Endothelial cell of umbilical vein (primary cell): Measurements from ENCODE around the gene TADA2B. TPM values are rescaled to one million over a fixed set of nuclear protein-coding genes. Genes with fewer than 3 reads are reported as not detected.

Source experiments
- BruUV-seq: library from RNA; stranded (reverse); fragments of 400-500 nt; replicated peaks from 2 replicates; lab custom pipeline; 2021; lab: Mats Ljungman, UMichigan
- CTCF ChIA-PET: fragments of 300-600, 350-600 bp; sonication (Branson Sonifier 250); formaldehyde crosslinking; loops from one replicate; lab custom pipeline; 2021; ENCODE audit warnings: antibody characterized with exemption, inconsistent platforms; lab: Charles Lee
- POLR2A ChIA-PET: fragments of 300-600, 350-600 bp; sonication (Branson Sonifier 250); formaldehyde crosslinking; loops from one replicate; lab custom pipeline; 2021; ENCODE audit warnings: antibody characterized with exemption, inconsistent platforms; lab: Charles Lee
- DNase-seq: peaks from one replicate; pipeline ENCODE4 v3.0.0-alpha.2; 2011; ENCODE audit warnings: low read depth, low spot score
- FAIRE-seq: peaks from 2 replicates; lab custom pipeline; 2011; peaks lifted over from hg19 to GRCh38; lab: Jason Lieb, UNC
- H2AFZ ChIP-seq: 2 replicates; pipeline ENCODE4 v1.6.0; 2012; ENCODE audit warnings: low read depth, low read length, control low read depth, inconsistent platforms
- H3K27ac ChIP-seq: 2 replicates; pipeline ENCODE4 v1.5.1; 2011; ENCODE audit warnings: low read depth, mild to moderate bottlenecking, control low read depth, low read length, moderate library complexity; ENCODE audit not compliant: insufficient read depth
- H3K27me3 ChIP-seq, 2 experiments: 2 replicates each; pipeline versions ENCODE4 v1.6.0 to v1.6.1; 2011; ENCODE audit warnings: low read length in 2 of 2, mixed read lengths in 1 of 2; ENCODE audit not compliant: control insufficient read depth in 2 of 2, insufficient read depth in 2 of 2
- H3K36me3 ChIP-seq, 2 experiments: 2 replicates in 1 of 2; 3 replicates in 1 of 2; pipeline ENCODE4 v1.5.1; 2011; ENCODE audit warnings: low read length in 2 of 2, mild to moderate bottlenecking in 1 of 2, moderate library complexity in 1 of 2; ENCODE audit not compliant: control insufficient read depth in 2 of 2, insufficient read depth in 2 of 2; ENCODE audit errors: extremely low read depth in 1 of 2
- H3K4me1 ChIP-seq: 3 replicates; pipeline ENCODE4 v1.5.1; 2011; ENCODE audit warnings: mild to moderate bottlenecking, low read length; ENCODE audit not compliant: control insufficient read depth, insufficient read depth; ENCODE audit errors: extremely low read depth
- H3K4me2 ChIP-seq: 2 replicates; pipeline ENCODE4 v1.6.1; 2011; ENCODE audit warnings: low read length, control low read depth, mixed read lengths; ENCODE audit not compliant: insufficient read depth
- H3K4me3 ChIP-seq, 3 experiments: fragments of 200-600 bp in 1 of 3; sonication (generic), shearing (Covaris generic) in 1 of 3; replicated peaks in 1 of 3; 2 replicates each; pipeline ENCODE4 v1.5.1; 2011 to 2016; ENCODE audit warnings: control low read depth in 3 of 3, low read length in 3 of 3, mild to moderate bottlenecking in 2 of 3, inconsistent platforms in 1 of 3, low read depth in 1 of 3, moderate library complexity in 1 of 3; ENCODE audit not compliant: insufficient read depth in 1 of 3
- H3K79me2 ChIP-seq: 2 replicates; pipeline ENCODE4 v1.6.0; 2012; ENCODE audit warnings: low read length, inconsistent platforms; ENCODE audit not compliant: control insufficient read depth, insufficient read depth
- H3K9ac ChIP-seq: replicated peaks from 2 replicates; pipeline ENCODE3; 2011; ENCODE audit warnings: low read length, control low read depth; ENCODE audit not compliant: insufficient read depth; ENCODE audit errors: extremely low read depth
- H3K9me1 ChIP-seq: replicated peaks from 3 replicates; pipeline ENCODE4 v1.6.0; 2011; ENCODE audit warnings: mild to moderate bottlenecking, low read length; ENCODE audit not compliant: control insufficient read depth, insufficient read depth; ENCODE audit errors: extremely low read depth
- H3K9me3 ChIP-seq: replicated peaks from 2 replicates; pipeline ENCODE4 v1.5.1; 2012; ENCODE audit warnings: low read length, inconsistent platforms; ENCODE audit not compliant: control insufficient read depth, insufficient read depth
- H4K20me1 ChIP-seq: replicated peaks from 2 replicates; pipeline ENCODE3; 2011; ENCODE audit warnings: mild to moderate bottlenecking, low read length; ENCODE audit not compliant: control insufficient read depth, insufficient read depth; ENCODE audit errors: extremely low read depth
- CTCF ChIP-seq, 2 donors: IDR thresholded peaks; 1 replicate in 1 of 2; 2 replicates in 1 of 2; pipeline ENCODE4 v1.5.1; 2011; ENCODE audit warnings: low read length in 2 of 2, mild to moderate bottlenecking in 2 of 2, moderate library complexity in 2 of 2, control low read depth in 1 of 2, inconsistent platforms in 1 of 2, low read depth in 1 of 2; ENCODE audit not compliant: insufficient read depth in 1 of 2; ENCODE audit errors: extremely low read depth in 1 of 2
- EZH2 ChIP-seq: IDR thresholded peaks from 2 replicates; pipeline ENCODE4 v1.6.1; 2012; ENCODE audit warnings: borderline replicate concordance, low read depth, mild to moderate bottlenecking, moderate library complexity, low read length, inconsistent platforms; ENCODE audit not compliant: severe bottlenecking
- FOS ChIP-seq: IDR thresholded peaks from 2 replicates; pipeline ENCODE4 v1.6.1; 2011; ENCODE audit warnings: mild to moderate bottlenecking, low read length, moderate library complexity, borderline replicate concordance; ENCODE audit not compliant: insufficient read depth
- GATA2 ChIP-seq: IDR thresholded peaks from 2 replicates; pipeline ENCODE4 v1.7.0; 2011; ENCODE audit warnings: low read depth, mild to moderate bottlenecking, moderate library complexity, mixed read lengths, low read length; ENCODE audit not compliant: insufficient read length, insufficient read depth
- JUN ChIP-seq: IDR thresholded peaks from 2 replicates; pipeline ENCODE4 v1.6.1; 2011; ENCODE audit warnings: borderline replicate concordance, low read depth; ENCODE audit not compliant: insufficient read length, insufficient read depth
- MAX ChIP-seq: IDR thresholded peaks from 2 replicates; pipeline ENCODE4 v1.6.1; 2011; ENCODE audit not compliant: insufficient read depth, insufficient read length
- MYC ChIP-seq: IDR thresholded peaks from one replicate; pipeline ENCODE4 v1.6.1; 2011; ENCODE audit warnings: mild to moderate bottlenecking, low read depth, low read length
- POLR2A ChIP-seq: IDR thresholded peaks from 2 replicates; pipeline ENCODE4 v1.6.1; 2012; ENCODE audit warnings: low read depth, mild to moderate bottlenecking, control low read depth, low read length
- POLR2AphosphoS5 ChIP-seq: IDR thresholded peaks from 2 replicates; pipeline ENCODE4 v1.6.1; 2012; ENCODE audit warnings: low read depth, mild to moderate bottlenecking, control low read depth, low read length, moderate library complexity; ENCODE audit not compliant: insufficient read depth
- dilution Hi-C: fragments of 300-500 bp; cut with MboI; formaldehyde crosslinking; loops from one replicate; pipeline ENCODE4 v1.15.0; 2019; ENCODE audit warnings: low sequenced_read_pairs; ENCODE audit not compliant: extremely low pct_ligation_motif_present
- intact Hi-C: fragments of 100-400 bp; cut with micrococcal nuclease; formaldehyde crosslinking; loops from one replicate; pipeline ENCODE4 v1.10.0; 2022
- polyA plus RNA-seq, 4 experiments: library from polyadenylated mRNA; depleted of rRNA in 3 of 4; stranded (reverse) in 3 of 4; unstranded in 1 of 4; fragments of >200 nt; gene quantifications; 2 replicates each; pipeline versions ENCODE4 v1.2.1 to v1.2.3, GENCODE V29; 2011 to 2012; ENCODE audit warnings: missing spikeins in 1 of 4
- total RNA-seq: library from RNA; stranded (reverse); gene quantifications from 2 replicates; pipeline ENCODE4 v1.2.3, GENCODE V29; 2021

TADA2B gene
- total and polyA plus RNA-seq, 2 donors (not counting 3 experiments of a cell fraction or from before 2014, with no cell fraction given): 5.5 to 11.5 TPM

GRCh38 chr4:7076696-7077082 is 33.5 kb downstream of the TADA2B start:
- Histone ChIP-seq H3K4me1 (no peaks in the 10 kb centered on the region), H4K20me1 (no peaks in the 10 kb centered on the region), H3K4me2 (no peak overlapping the region), H3K4me3 (no peak overlapping the region), H3K79me2 (no peaks in the 10 kb centered on the region), H3K27me3 (peaks cover 7 to 14% of the 10 kb centered on the region in 2 experiments), H3K9me3 (no peaks in the 10 kb centered on the region), H3K9me1 (no peaks in the 10 kb centered on the region), H2AFZ (no peak overlapping the region), H3K36me3 (no peaks in the 10 kb centered on the region), H3K9ac (no peak overlapping the region), H3K27ac (no peak overlapping the region)
- DNase-seq: no peak
- dilution Hi-C loops (no loop called here), intact Hi-C loops (no loop called here)
- no peak for FAIRE-seq
- POLR2A ChIA-PET: no interaction called here
- no TSS peak for BruUV-seq
- CTCF ChIA-PET: no interaction called here
- TF ChIP-seq POLR2A (no peak), CTCF (IDR thresholded peaks at IDR 0.05; ENCODE audit: extremely low read depth in 1 of 2, insufficient read depth in 1 of 2, low read depth in 1 of 2, low read length in 2 of 2) (no peak), POLR2AphosphoS5 (no peak), EZH2 (no peak), MYC (no peak), JUN (no peak), GATA2 (no peak), FOS (no peak), MAX (no peak)
